Urinary bladder (tissue), 4 donors: ENCODE data around the gene DPP6. TPM values are rescaled to one million over a fixed set of nuclear protein-coding genes. Genes with fewer than 3 reads are reported as not detected.

Experiments used
- DNase-seq: peaks from one replicate; pipeline ENCODE4 v3.0.0-alpha.2; 2015; ENCODE audit errors: extremely low spot score
- H3K27ac ChIP-seq: one replicate; pipeline ENCODE4 v1.5.1; 2013; ENCODE audit warnings: low read depth, mild to moderate bottlenecking, moderate library complexity
- H3K36me3 ChIP-seq: one replicate; pipeline ENCODE4 v1.6.1; 2013; ENCODE audit warnings: mild to moderate bottlenecking, moderate library complexity; ENCODE audit not compliant: insufficient read depth
- H3K4me1 ChIP-seq: one replicate; pipeline ENCODE4 v1.6.1; 2013; ENCODE audit warnings: mild to moderate bottlenecking, moderate library complexity; ENCODE audit not compliant: insufficient read depth
- H3K4me3 ChIP-seq: one replicate; pipeline ENCODE4 v1.5.1; 2013; ENCODE audit warnings: low read depth, low read length
- whole genome bisulfite sequencing: extraction: QIAGEN DNeasy Blood & Tissue Kit; methylation state at CpG from one replicate; pipeline ENCODE4 v1.1.7; 2013; 5-methylcytosine and 5-hydroxymethylcytosine counted together
- polyA plus RNA-seq: library from polyadenylated mRNA; stranded (reverse); fragments of 200-250 nt; gene quantifications from one replicate; pipeline ENCODE4 v1.2.3, GENCODE V29; 2013
- total RNA-seq: library from RNA; depleted of rRNA; stranded (reverse); fragments of >200 nt; gene quantifications from one replicate; pipeline ENCODE4 v1.2.3, GENCODE V29; 2014
- donor health status: healthy with polysubstance abuse.
- donor health status: healthy.

Gene DPP6
- total and polyA plus RNA-seq, 2 donors: 1.2 to 2.4 TPM

GRCh38 chr7:154484406-154484805 lies 432.2 kb downstream of the DPP6 start:
- H3K36me3 ChIP-seq: no peaks in the 10 kb centered on the region
- 40% methylated on average over 7 of the region's 7 CpGs for WGBS
- DNase-seq: no peak
- H3K4me3 ChIP-seq: no peak overlapping the region
- no peak overlapping the region for H3K27ac ChIP-seq
- no peaks in the 10 kb centered on the region for H3K4me1 ChIP-seq

GRCh38 chr7:154484943-154485342 lies 432.7 kb downstream of the DPP6 start:
- WGBS: 43% methylated on average over 4 of the region's 4 CpGs
- no peak overlapping the region for H3K27ac ChIP-seq
- no peaks in the 10 kb centered on the region for H3K4me1 ChIP-seq
- no peak overlapping the region for H3K4me3 ChIP-seq
- no peak for DNase-seq
- no peaks in the 10 kb centered on the region for H3K36me3 ChIP-seq

- DNase-seq: no peak
- H3K27ac ChIP-seq: no peak overlapping the region
- H3K36me3 ChIP-seq: no peaks in the 10 kb centered on the region
- H3K4me3 ChIP-seq: no peak overlapping the region
- WGBS: 84% methylated on average over 4 of the region's 4 CpGs
- H3K4me1 ChIP-seq: no peaks in the 10 kb centered on the region
Measured at GRCh38 chr7:154489897-154490296, 437.7 kb downstream of the DPP6 start.

- no peak for DNase-seq
- Histone ChIP-seq H3K36me3 (no peaks in the 10 kb centered on the region), H3K27ac (no peak overlapping the region), H3K4me3 (no peak overlapping the region), H3K4me1 (no peaks in the 10 kb centered on the region)
- 73% methylated on average over 5 of the region's 5 CpGs for WGBS
Measured at GRCh38 chr7:154493594-154493993, 441.4 kb downstream of the DPP6 start.

GRCh38 chr7:154497751-154498150 lies 445.6 kb downstream of the DPP6 start:
- no peak for DNase-seq
- H3K27ac ChIP-seq: no peak overlapping the region
- H3K36me3 ChIP-seq: no peaks in the 10 kb centered on the region
- no peak overlapping the region for H3K4me3 ChIP-seq
- 64% methylated on average over 4 of the region's 4 CpGs for WGBS
- no peaks in the 10 kb centered on the region for H3K4me1 ChIP-seq

- WGBS: 33% methylated on average over 5 of the region's 5 CpGs
- Histone ChIP-seq H3K4me1 (no peaks in the 10 kb centered on the region), H3K4me3 (no peak overlapping the region), H3K36me3 (no peaks in the 10 kb centered on the region), H3K27ac (no peak overlapping the region)
- no peak for DNase-seq
Measured at GRCh38 chr7:154503962-154504550, 451.9 kb downstream of the DPP6 start.

GRCh38 chr7:154504918-154505317 lies 452.7 kb downstream of the DPP6 start:
- H3K4me1 ChIP-seq: no peaks in the 10 kb centered on the region
- H3K27ac ChIP-seq: no peak overlapping the region
- H3K36me3 ChIP-seq: no peaks in the 10 kb centered on the region
- DNase-seq: no peak
- H3K4me3 ChIP-seq: no peak overlapping the region

- no peaks in the 10 kb centered on the region for H3K36me3 ChIP-seq
- 60% methylated on average over 4 of the region's 4 CpGs for WGBS
Measured at GRCh38 chr7:154505362-154505761, 453.2 kb downstream of the DPP6 start.

GRCh38 chr7:154509192-154509591 lies 457.0 kb downstream of the DPP6 start:
- H3K27ac ChIP-seq: no peak overlapping the region

More at GRCh38 chr7:154505362-154505761, 453.2 kb downstream of the DPP6 start:
- no peak overlapping the region for H3K27ac ChIP-seq
- no peak overlapping the region for H3K4me3 ChIP-seq
- DNase-seq: no peak
- no peaks in the 10 kb centered on the region for H3K4me1 ChIP-seq

GRCh38 chr7:154512121-154512833 lies 460.1 kb downstream of the DPP6 start:
- no peaks in the 10 kb centered on the region for H3K4me1 ChIP-seq
- WGBS: 76% methylated on average over 7 of the region's 7 CpGs
- no peak overlapping the region for H3K4me3 ChIP-seq
- H3K36me3 ChIP-seq: no peaks in the 10 kb centered on the region
- peak overlapping the region; percentile 18 for H3K27ac ChIP-seq
- DNase-seq: no peak

More at GRCh38 chr7:154509192-154509591, 457.0 kb downstream of the DPP6 start:
- no peak for DNase-seq
- WGBS: 84% methylated on average over 3 of the region's 3 CpGs
- no peak overlapping the region for H3K4me3 ChIP-seq
- no peaks in the 10 kb centered on the region for H3K36me3 ChIP-seq
- no peaks in the 10 kb centered on the region for H3K4me1 ChIP-seq

GRCh38 chr7:154517768-154518167 lies 465.6 kb downstream of the DPP6 start:
- H3K36me3 ChIP-seq: no peaks in the 10 kb centered on the region
- 60% methylated on average over 10 of the region's 10 CpGs for WGBS
- no peak for DNase-seq

GRCh38 chr7:154519229-154519628 lies 467.0 kb downstream of the DPP6 start:
- 67% methylated on average over 4 of the region's 4 CpGs for WGBS
- no peak overlapping the region for H3K27ac ChIP-seq
- H3K36me3 ChIP-seq: no peaks in the 10 kb centered on the region
- no peaks in the 10 kb centered on the region for H3K4me1 ChIP-seq
- no peak overlapping the region for H3K4me3 ChIP-seq
- no peak for DNase-seq

More at GRCh38 chr7:154517768-154518167, 465.6 kb downstream of the DPP6 start:
- Histone ChIP-seq H3K4me3 (no peak overlapping the region), H3K27ac (no peak overlapping the region), H3K4me1 (no peaks in the 10 kb centered on the region)

GRCh38 chr7:154530136-154530535 lies 477.9 kb downstream of the DPP6 start:
- no peak for DNase-seq
- no peaks in the 10 kb centered on the region for H3K36me3 ChIP-seq
- H3K4me1 ChIP-seq: no peaks in the 10 kb centered on the region
- 99% methylated on average over 1 of the region's 1 CpG for WGBS
- H3K27ac ChIP-seq: no peak overlapping the region
- H3K4me3 ChIP-seq: no peak overlapping the region

GRCh38 chr7:154532771-154533170 lies 480.6 kb downstream of the DPP6 start:
- Histone ChIP-seq H3K27ac (no peak overlapping the region), H3K36me3 (no peaks in the 10 kb centered on the region), H3K4me3 (no peak overlapping the region), H3K4me1 (no peaks in the 10 kb centered on the region)
- DNase-seq: no peak
